H1 (cell line): ENCODE measurements around the gene SHROOM3. TPM values are rescaled to one million over a fixed set of nuclear protein-coding genes. Genes with fewer than 3 reads are reported as not detected.

Experiments
- CTCF ChIA-PET: fragments of 300-600 bp; sonication (Branson Sonifier 250); formaldehyde crosslinking; loops from one replicate; lab custom pipeline; 2021; ENCODE audit not compliant: partially characterized antibody; lab: Charles Lee
- POLR2A ChIA-PET: fragments of 300-600 bp; sonication (Branson Sonifier 250); formaldehyde crosslinking; loops from one replicate; lab custom pipeline; 2021; ENCODE audit warnings: inconsistent platforms; ENCODE audit not compliant: partially characterized antibody; lab: Charles Lee
- DNase-seq, 2 experiments: peaks; one replicate each; pipeline versions ENCODE4 v3.0.0 to v3.0.0-alpha.2; 2010 to 2022; ENCODE audit warnings: low spot score in 2 of 2, low read depth in 1 of 2, mixed read lengths in 1 of 2
- FAIRE-seq: peaks from 2 replicates; lab custom pipeline; 2011; peaks lifted over from hg19 to GRCh38; lab: Jason Lieb, UNC
- H2AFZ ChIP-seq: 2 replicates; pipeline ENCODE4 v1.8.1; 2012; ENCODE audit warnings: low read length, inconsistent platforms
- H2AK5ac ChIP-seq: 2 replicates; pipeline ENCODE4 v1.6.1; 2013; ENCODE audit warnings: low read depth, low read length
- H2BK120ac ChIP-seq: replicated peaks from 2 replicates; pipeline ENCODE3; 2013; ENCODE audit warnings: low read depth, low read length, inconsistent platforms
- H2BK12ac ChIP-seq: 2 replicates; pipeline ENCODE4 v1.6.1; 2013; ENCODE audit warnings: low read depth, low read length
- H2BK15ac ChIP-seq: 2 replicates; pipeline ENCODE4 v1.6.1; 2013; ENCODE audit warnings: low read length
- H2BK20ac ChIP-seq: 2 replicates; pipeline ENCODE4 v1.6.1; 2013; ENCODE audit warnings: low read length
- H2BK5ac ChIP-seq: 2 replicates; pipeline ENCODE4 v1.6.1; 2013; ENCODE audit warnings: low read depth, low read length
- H3K14ac ChIP-seq: 2 replicates; pipeline ENCODE4 v1.6.1; 2013; ENCODE audit warnings: inconsistent platforms; ENCODE audit not compliant: insufficient read length
- H3K18ac ChIP-seq: 2 replicates; pipeline ENCODE4 v1.6.1; 2013; ENCODE audit warnings: low read length; ENCODE audit errors: extremely low read depth
- H3K23ac ChIP-seq: 2 replicates; pipeline ENCODE4 v1.6.1; 2013; ENCODE audit warnings: inconsistent platforms; ENCODE audit not compliant: insufficient read length
- H3K23me2 ChIP-seq: 2 replicates; pipeline ENCODE4 v1.6.1; 2013; ENCODE audit warnings: low read depth, low read length
- H3K27ac ChIP-seq: 2 replicates; pipeline ENCODE4 v1.6.1; 2011; ENCODE audit warnings: low read depth, low read length, inconsistent platforms
- H3K27me3 ChIP-seq, 4 experiments: replicated peaks in 1 of 4; 1 replicate in 1 of 4; 2 replicates in 3 of 4; pipeline versions ENCODE4 v1.6.1 to v1.8.1; 2011 to 2013; ENCODE audit warnings: low read length in 3 of 4, mild to moderate bottlenecking in 3 of 4, inconsistent platforms in 2 of 4, mixed read lengths in 2 of 4, moderate library complexity in 1 of 4; ENCODE audit not compliant: control insufficient read depth in 3 of 4, insufficient read depth in 3 of 4; ENCODE audit errors: extremely low read depth in 1 of 4
- H3K36me3 ChIP-seq, 4 experiments: 2 replicates each; pipeline versions ENCODE4 v1.6.1 to v1.8.1; 2011 to 2013; ENCODE audit warnings: mild to moderate bottlenecking in 4 of 4, low read length in 3 of 4, moderate library complexity in 2 of 4, control low read depth in 1 of 4, inconsistent platforms in 1 of 4; ENCODE audit not compliant: insufficient read depth in 4 of 4, control insufficient read depth in 2 of 4
- H3K4ac ChIP-seq: replicated peaks from 2 replicates; pipeline ENCODE3; 2013; ENCODE audit warnings: low read length, low read depth, mixed read lengths, inconsistent platforms; ENCODE audit not compliant: insufficient read length
- H3K4me1 ChIP-seq, 4 experiments: replicated peaks in 1 of 4; 1 replicate in 1 of 4; 2 replicates in 3 of 4; pipeline versions ENCODE4 v1.6.1 to v1.8.1; 2011 to 2013; ENCODE audit warnings: low read length in 3 of 4, inconsistent platforms in 2 of 4, mixed read lengths in 1 of 4; ENCODE audit not compliant: insufficient read depth in 4 of 4, control insufficient read depth in 3 of 4
- H3K4me2 ChIP-seq, 2 experiments: 2 replicates each; pipeline versions ENCODE4 v1.6.1 to v1.8.1; 2011 to 2013; ENCODE audit warnings: low read depth in 2 of 2, low read length in 2 of 2, control low read depth in 1 of 2, inconsistent platforms in 1 of 2, mild to moderate bottlenecking in 1 of 2; ENCODE audit not compliant: insufficient read depth in 1 of 2
- H3K4me3 ChIP-seq, 4 experiments: fragments of 200-600, 300-600 bp in 1 of 4; sonication (generic), shearing (Covaris generic), sonication (Bioruptor Twin) in 1 of 4; 2 replicates each; pipeline versions ENCODE4 v1.5.1 to v1.8.1; 2011 to 2016; ENCODE audit warnings: low read length in 4 of 4, low read depth in 3 of 4, control low read depth in 2 of 4, inconsistent platforms in 2 of 4, mild to moderate bottlenecking in 2 of 4, mixed read lengths in 1 of 4, moderate library complexity in 1 of 4; ENCODE audit not compliant: insufficient read depth in 2 of 4; ENCODE audit errors: extremely low read depth in 1 of 4
- H3K56ac ChIP-seq: replicated peaks from 2 replicates; pipeline ENCODE3; 2013; ENCODE audit warnings: low read depth, mild to moderate bottlenecking, mixed read lengths, low read length, inconsistent platforms; ENCODE audit not compliant: insufficient read length
- H3K79me1 ChIP-seq: 2 replicates; pipeline ENCODE4 v1.6.1; 2013; ENCODE audit warnings: low read depth, low read length, control low read depth
- H3K79me2 ChIP-seq, 2 experiments: 2 replicates each; pipeline versions ENCODE4 v1.6.1 to v1.8.1; 2012 to 2013; ENCODE audit warnings: low read length in 2 of 2, mild to moderate bottlenecking in 2 of 2, inconsistent platforms in 1 of 2; ENCODE audit not compliant: insufficient read depth in 2 of 2, control insufficient read depth in 1 of 2
- H3K9ac ChIP-seq, 4 experiments: replicated peaks in 1 of 4; 1 replicate in 1 of 4; 2 replicates in 3 of 4; pipeline versions ENCODE4 v1.6.1 to v1.8.1; 2011 to 2013; ENCODE audit warnings: low read depth in 3 of 4, low read length in 3 of 4, control low read depth in 2 of 4, mild to moderate bottlenecking in 2 of 4, moderate library complexity in 2 of 4, inconsistent platforms in 1 of 4; ENCODE audit errors: extremely low read depth in 1 of 4
- H3K9me3 ChIP-seq, 2 experiments: 2 replicates each; pipeline versions ENCODE4 v1.6.1 to v1.8.1; 2012 to 2013; ENCODE audit warnings: mild to moderate bottlenecking in 2 of 2, moderate library complexity in 2 of 2, control low read depth in 1 of 2, inconsistent platforms in 1 of 2, low read depth in 1 of 2, low read length in 1 of 2, mixed read lengths in 1 of 2; ENCODE audit not compliant: insufficient read depth in 2 of 2
- H4K20me1 ChIP-seq, 2 experiments: replicated peaks in 1 of 2; 2 replicates each; pipeline versions ENCODE3 to v1.8.1; 2011 to 2013; ENCODE audit warnings: inconsistent platforms in 2 of 2, low read length in 2 of 2, mild to moderate bottlenecking in 1 of 2; ENCODE audit not compliant: insufficient read depth in 2 of 2, control insufficient read depth in 1 of 2
- H4K5ac ChIP-seq: 2 replicates; pipeline ENCODE4 v1.6.1; 2013; ENCODE audit warnings: low read length, low read depth, mixed read lengths, inconsistent platforms; ENCODE audit not compliant: insufficient read length
- H4K8ac ChIP-seq: 2 replicates; pipeline ENCODE4 v1.8.0; 2013; ENCODE audit warnings: mild to moderate bottlenecking, moderate library complexity, low read length, inconsistent platforms; ENCODE audit not compliant: insufficient read depth; ENCODE audit errors: extremely low read depth
- H4K91ac ChIP-seq: replicated peaks from 2 replicates; pipeline ENCODE3; 2013; ENCODE audit warnings: low read length, mixed read lengths, inconsistent platforms; ENCODE audit not compliant: insufficient read length
- ATF3 ChIP-seq: IDR thresholded peaks from 2 replicates; pipeline ENCODE4 v1.6.1; 2011; ENCODE audit warnings: low read depth, mild to moderate bottlenecking, low read length; ENCODE audit not compliant: insufficient read depth
- BACH1 ChIP-seq: IDR thresholded peaks from 2 replicates; pipeline ENCODE4 v1.6.1; 2012; ENCODE audit warnings: low read length, improper control_type of control experiment
- CEBPB ChIP-seq: IDR thresholded peaks from 2 replicates; pipeline ENCODE4 v1.6.1; 2012; ENCODE audit warnings: low read depth, low read length
- CTBP2 ChIP-seq: IDR thresholded peaks from 2 replicates; pipeline ENCODE4 v1.7.0; 2011; ENCODE audit warnings: borderline replicate concordance, mild to moderate bottlenecking, moderate library complexity, mixed read lengths, low read length; ENCODE audit not compliant: insufficient read depth, insufficient read length
- GABPA ChIP-seq: IDR thresholded peaks from 2 replicates; pipeline ENCODE4 v1.6.1; 2011; ENCODE audit warnings: mild to moderate bottlenecking, low read length, moderate library complexity, borderline replicate concordance; ENCODE audit not compliant: insufficient read depth
- JUN ChIP-seq: IDR thresholded peaks from 2 replicates; pipeline ENCODE4 v1.6.1; 2011; ENCODE audit warnings: low read depth, mild to moderate bottlenecking, improper control_type of control experiment, low read length
- KDM4A ChIP-seq: IDR thresholded peaks from one replicate; pipeline ENCODE4 v1.7.1; 2012; ENCODE audit warnings: low read depth, mild to moderate bottlenecking, moderate library complexity, low read length, inconsistent platforms; ENCODE audit not compliant: severe bottlenecking
- POLR2AphosphoS5 ChIP-seq: IDR thresholded peaks from 2 replicates; pipeline ENCODE4 v1.6.1; 2011; ENCODE audit warnings: low read depth, low read length
- RBBP5 ChIP-seq: IDR thresholded peaks from 2 replicates; pipeline ENCODE4 v1.7.1; 2012; ENCODE audit warnings: low read depth, mild to moderate bottlenecking, inconsistent platforms, low read length, moderate library complexity, borderline replicate concordance
- RXRA ChIP-seq: IDR thresholded peaks from 2 replicates; pipeline ENCODE4 v1.6.1; 2011; ENCODE audit warnings: low read depth, mild to moderate bottlenecking, low read length, moderate library complexity; ENCODE audit not compliant: insufficient read depth
- SIN3A ChIP-seq, 2 experiments: IDR thresholded peaks in 1 of 2; conservative IDR thresholded peaks in 1 of 2; 2 replicates each; pipeline ENCODE4 v1.6.1; 2011 to 2012; ENCODE audit warnings: low read length in 2 of 2, improper control_type of control experiment in 1 of 2, low read depth in 1 of 2, mild to moderate bottlenecking in 1 of 2
- TAF7 ChIP-seq: optimal IDR thresholded peaks from 2 replicates; pipeline ENCODE3; 2011; ENCODE audit warnings: low read depth, mild to moderate bottlenecking, inconsistent platforms, low read length, moderate library complexity, borderline replicate concordance
- ZNF274 ChIP-seq: IDR thresholded peaks from 2 replicates; pipeline ENCODE4 v1.7.0; 2012; ENCODE audit warnings: low read length, borderline replicate concordance; ENCODE audit errors: extremely low read depth
- polyA plus RNA-seq, 7 experiments: library from polyadenylated mRNA; depleted of rRNA in 3 of 7; stranded (reverse) in 5 of 7; unstranded in 2 of 7; fragments of >200 nt in 5 of 7; fragments of 200-250 nt in 2 of 7; gene quantifications; 1 replicate in 5 of 7; 2 replicates in 1 of 7; 4 replicates in 1 of 7; pipeline versions ENCODE4 v1.2.1 to v1.2.3, GENCODE V29; 2011 to 2013; ENCODE audit warnings: missing spikeins in 2 of 7, mixed read lengths in 2 of 7
- total RNA-seq: library from RNA; stranded (reverse); fragmentation: NEBNext Ultra II Directional; extraction: Animal tissue kit (Norgen Biotek cat#: 25700); gene quantifications from 2 replicates; pipeline ENCODE4 v1.2.1, GENCODE V29; 2021

Gene SHROOM3
- total and polyA plus RNA-seq, 2 of the 8 experiments (the other 6 are each of a cell fraction or from before 2014, with no cell fraction given) = 15.8 to 34.0 TPM

DNA sequence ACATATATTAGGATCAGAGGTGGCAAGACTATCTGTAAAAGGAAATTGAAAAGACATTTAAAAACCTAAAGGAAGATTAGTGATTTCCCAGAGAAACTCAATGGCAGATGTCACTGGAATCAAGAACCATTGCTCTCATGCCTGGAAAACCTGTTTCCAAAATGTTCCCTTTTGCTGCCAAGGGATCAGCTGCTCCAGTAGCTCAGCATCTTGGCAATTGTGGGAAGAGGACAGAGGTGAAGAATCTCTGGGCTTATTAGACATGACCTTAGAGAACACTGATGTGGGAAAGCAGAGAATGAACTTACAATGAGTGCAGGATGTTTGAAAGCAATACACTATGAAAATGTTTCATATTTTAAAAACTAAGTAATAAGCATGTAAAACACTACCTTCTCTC, 98.3 kb downstream of the SHROOM3 start:
- H3K36me3 ChIP-seq = no peaks in the 10 kb centered on the region
- no peaks in the 10 kb centered on the region for H3K79me1 ChIP-seq
- H4K8ac ChIP-seq = no peak overlapping the region
- no peak overlapping the region for H3K9ac ChIP-seq
- ChIA-PET CTCF (interaction anchor here (0.6 to 1.0 kb wide), 3 partner anchors 64 to 279 kb away, joined by 3 read pairs; no protein-coding TSS in a partner anchor), POLR2A (interaction anchor here (0.8 kb wide), 1 partner anchor 156 kb away, joined by 3 read pairs; no protein-coding TSS in a partner anchor)
- H3K79me2 ChIP-seq = no peaks in the 10 kb centered on the region
- no peak overlapping the region for H4K5ac ChIP-seq
- no peaks in the 10 kb centered on the region for H4K20me1 ChIP-seq
- no peak overlapping the region for H3K4ac ChIP-seq
- H3K4me2 ChIP-seq = no peak overlapping the region
- no peak overlapping the region for H2AFZ ChIP-seq
- no peak overlapping the region for H3K4me3 ChIP-seq
- no peaks in the 10 kb centered on the region for H3K9me3 ChIP-seq
- H3K23me2 ChIP-seq = no peaks in the 10 kb centered on the region
- H3K23ac ChIP-seq = no peak overlapping the region
- peaks cover 0 to 7% (median 2%) of the 10 kb centered on the region in 4 experiments; a peak in 3 of 7 replicates for H3K4me1 ChIP-seq
- H3K27ac ChIP-seq = no peak overlapping the region
- H2AK5ac ChIP-seq = no peak overlapping the region
- no peak overlapping the region for H3K14ac ChIP-seq
- H3K56ac ChIP-seq = no peak overlapping the region
- H2BK120ac ChIP-seq = no peak overlapping the region
- H3K18ac ChIP-seq = no peak overlapping the region
- H2BK5ac ChIP-seq = no peak overlapping the region
- H2BK12ac ChIP-seq = no peak overlapping the region
- no peak overlapping the region for H4K91ac ChIP-seq
- DNase-seq = no peak
- H2BK20ac ChIP-seq = 0 out of 2 replicates have a peak overlapping the region, but pooled peaks have one; percentile 55
- no peak overlapping the region for H2BK15ac ChIP-seq
- no peak for FAIRE-seq
- H3K27me3 ChIP-seq = no peaks in the 10 kb centered on the region
- no peak for TF ChIP-seq CEBPB
- TF ChIP-seq JUN = no peak
- TF ChIP-seq TAF7 = no peak
- no peak for TF ChIP-seq POLR2AphosphoS5
- TF ChIP-seq ZNF274 = no peak
- TF ChIP-seq SIN3A (conservative IDR thresholded peaks at IDR 0.05 in 1 of 2, IDR thresholded peaks at IDR 0.05 in 1 of 2; ENCODE audit: low read depth in 1 of 2, low read length in 2 of 2) = no peak
- no peak for TF ChIP-seq CTBP2
- no peak for TF ChIP-seq KDM4A
- no peak for TF ChIP-seq ATF3
- no peak for TF ChIP-seq RXRA
- TF ChIP-seq RBBP5 = no peak
- TF ChIP-seq GABPA = no peak
- TF ChIP-seq BACH1 = no peak
